HEK293 (cell line): Measurements from ENCODE around the gene LRBA.
A peak's percentile ranks its signal among the peaks of the same experiment; 100 is the strongest.

Experiments
- CTCF ChIA-PET: fragments of 350-600 bp; formaldehyde crosslinking; extraction: SDS; loops from one replicate; lab custom pipeline; 2021; ENCODE audit warnings: antibody characterized with exemption; lab: Yijun Ruan, JAX
- POLR2A ChIA-PET: fragments of 300-600 bp; formaldehyde crosslinking; extraction: SDS; loops from one replicate; lab custom pipeline; 2020; ENCODE audit warnings: antibody characterized with exemption, inconsistent platforms; lab: Yijun Ruan, JAX
- H3K27ac ChIP-seq: fragments of 200-500 bp; sonication (Bioruptor generic); 2 replicates; pipeline ENCODE4 v1.5.1; 2014; ENCODE audit warnings: low read depth, low read length, control low read depth, inconsistent platforms; ENCODE audit errors: extremely low read depth
- H3K36me3 ChIP-seq, 2 experiments: fragments of 200-500 bp in 1 of 2; sonication (Bioruptor generic) in 1 of 2; 1 replicate in 1 of 2; 2 replicates in 1 of 2; pipeline ENCODE4 v1.5.1; 2014 to 2017; ENCODE audit warnings: inconsistent platforms in 2 of 2, low read length in 2 of 2; ENCODE audit not compliant: control insufficient read depth in 2 of 2, insufficient read depth in 1 of 2
- H3K4me1 ChIP-seq: fragments of 200-500 bp; sonication (Bioruptor generic); 2 replicates; pipeline ENCODE4 v1.5.1; 2014; ENCODE audit warnings: mild to moderate bottlenecking, low read length, inconsistent platforms; ENCODE audit not compliant: control insufficient read depth, insufficient read depth
- H3K4me3 ChIP-seq: 2 replicates; pipeline ENCODE4 v1.5.1; 2011; ENCODE audit warnings: low read depth, mild to moderate bottlenecking, control low read depth, low read length, moderate library complexity
- H3K9me3 ChIP-seq: fragments of 200-500 bp; sonication (Bioruptor generic); 2 replicates; pipeline ENCODE4 v1.5.1; 2014; ENCODE audit warnings: low read depth, low read length, inconsistent platforms; ENCODE audit not compliant: control insufficient read depth, insufficient read depth
- HOXA7 ChIP-seq: sonication (generic); formaldehyde crosslinking; IDR thresholded peaks from 2 replicates; pipeline ENCODE4 v1.8.1; 2022; ENCODE audit warnings: missing genetic modification reagents, borderline replicate concordance
- HOXC10 ChIP-seq: sonication (generic); formaldehyde crosslinking; IDR thresholded peaks from 2 replicates; pipeline ENCODE4 v1.8.1; 2023; ENCODE audit warnings: mild to moderate bottlenecking, missing genetic modification reagents
- PRDM1 ChIP-seq: fragments of 450-650 bp; formaldehyde crosslinking; IDR thresholded peaks from 2 replicates; pipeline ENCODE4; 2016; ENCODE audit warnings: missing biosample characterization, missing genetic modification characterization
- SALL2 ChIP-seq: fragments of 450-650 bp; formaldehyde crosslinking; IDR thresholded peaks from 2 replicates; pipeline ENCODE4 v1.5.0; 2017; ENCODE audit warnings: missing biosample characterization, mild to moderate bottlenecking, missing genetic modification characterization, borderline replicate concordance
- SP2 ChIP-seq: fragments of 450-650 bp; formaldehyde crosslinking; IDR thresholded peaks from 2 replicates; pipeline ENCODE4 v1.5.1; 2016; ENCODE audit warnings: missing biosample characterization, missing genetic modification characterization
- ZBTB1 ChIP-seq: fragments of 450-650 bp; formaldehyde crosslinking; IDR thresholded peaks from 2 replicates; pipeline ENCODE4 v1.5.1; 2016; ENCODE audit warnings: missing biosample characterization, missing genetic modification characterization
- ZFP37 ChIP-seq: fragments of 450-650 bp; formaldehyde crosslinking; IDR thresholded peaks from 2 replicates; pipeline ENCODE4 v1.5.1; 2016; ENCODE audit warnings: missing biosample characterization, missing genetic modification characterization
- ZNF211 ChIP-seq: fragments of 450-650 bp; formaldehyde crosslinking; IDR thresholded peaks from 2 replicates; pipeline ENCODE4 v1.5.1; 2016; ENCODE audit warnings: low read depth, missing biosample characterization, missing genetic modification characterization
- ZNF239 ChIP-seq: fragments of 450-650 bp; formaldehyde crosslinking; IDR thresholded peaks from 2 replicates; pipeline ENCODE4 v1.5.1; 2016; ENCODE audit warnings: missing biosample characterization, missing genetic modification characterization
- ZNF366 ChIP-seq: fragments of 450-650 bp; formaldehyde crosslinking; conservative IDR thresholded peaks from 2 replicates; pipeline ENCODE4 v1.5.1; 2016; ENCODE audit warnings: missing biosample characterization, missing genetic modification characterization
- ZNF394 ChIP-seq: fragments of 450-650 bp; formaldehyde crosslinking; IDR thresholded peaks from 2 replicates; pipeline ENCODE4 v1.5.1; 2016; ENCODE audit warnings: missing biosample characterization, missing genetic modification characterization, mild to moderate bottlenecking, moderate library complexity, borderline replicate concordance
- ZNF426 ChIP-seq: fragments of 450-650 bp; formaldehyde crosslinking; IDR thresholded peaks from 2 replicates; pipeline ENCODE4 v1.5.1; 2017; ENCODE audit warnings: missing biosample characterization, missing genetic modification characterization, mild to moderate bottlenecking, inconsistent platforms, moderate library complexity
- ZNF433 ChIP-seq: fragments of 450-650 bp; formaldehyde crosslinking; IDR thresholded peaks from 2 replicates; pipeline ENCODE4 v1.5.1; 2016; ENCODE audit warnings: missing biosample characterization, missing genetic modification characterization, low read depth
- ZNF548 ChIP-seq: fragments of 450-650 bp; formaldehyde crosslinking; IDR thresholded peaks from 2 replicates; pipeline ENCODE4 v1.5.1; 2016; ENCODE audit warnings: missing biosample characterization, missing genetic modification characterization
- ZNF600 ChIP-seq: fragments of 450-650 bp; formaldehyde crosslinking; IDR thresholded peaks from 2 replicates; pipeline ENCODE4 v1.5.1; 2016; ENCODE audit warnings: missing biosample characterization, missing genetic modification characterization
- ZXDB ChIP-seq: fragments of 450-650 bp; formaldehyde crosslinking; IDR thresholded peaks from 2 replicates; pipeline ENCODE4 v1.5.1; 2016; ENCODE audit warnings: missing biosample characterization, missing genetic modification characterization
- TF ChIP-seq, protein P1 (sequence below): fragments of 450-650 bp; formaldehyde crosslinking; IDR thresholded peaks from 2 replicates; pipeline ENCODE4 v1.5.1; 2016; ENCODE audit warnings: missing biosample characterization, missing genetic modification characterization
- TF ChIP-seq, protein P2 (sequence below): fragments of 450-650 bp; formaldehyde crosslinking; IDR thresholded peaks from 2 replicates; pipeline ENCODE4 v1.5.1; 2016; ENCODE audit warnings: missing biosample characterization, missing genetic modification characterization, borderline replicate concordance
- TF ChIP-seq, protein P3 (sequence below): fragments of 450-650 bp; formaldehyde crosslinking; IDR thresholded peaks from 2 replicates; pipeline ENCODE4 v1.5.1; 2016; ENCODE audit warnings: missing biosample characterization, missing genetic modification characterization
- TF ChIP-seq, protein P4 (sequence below): fragments of 450-650 bp; formaldehyde crosslinking; IDR thresholded peaks from 2 replicates; pipeline ENCODE4 v1.5.1; 2016; ENCODE audit warnings: missing biosample characterization, missing genetic modification characterization

The LRBA gene

DNA sequence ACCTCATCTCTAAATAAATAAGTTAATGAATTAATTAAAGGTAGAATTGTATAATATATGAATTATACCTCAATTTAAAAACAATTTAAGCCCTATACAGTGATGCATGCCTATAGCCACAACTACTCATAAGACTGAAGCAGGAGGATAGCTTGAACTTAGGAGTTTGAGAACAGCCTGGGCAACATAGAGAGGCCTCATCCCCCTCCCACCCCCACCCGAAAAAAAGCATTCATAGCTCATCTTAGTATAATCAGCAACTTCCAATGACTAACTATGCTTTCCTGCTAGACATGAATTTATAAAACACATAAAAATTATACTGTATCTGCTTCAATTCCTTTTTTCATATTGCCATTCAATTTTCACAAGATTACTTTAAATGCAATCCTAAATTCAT is 1.6 kb downstream of the LRBA start (continued):
- no peak for TF ChIP-seq SALL2 (tag by site-specific recombination)
- TF ChIP-seq ZFP37: no peak
- TF ChIP-seq, protein P1, sequence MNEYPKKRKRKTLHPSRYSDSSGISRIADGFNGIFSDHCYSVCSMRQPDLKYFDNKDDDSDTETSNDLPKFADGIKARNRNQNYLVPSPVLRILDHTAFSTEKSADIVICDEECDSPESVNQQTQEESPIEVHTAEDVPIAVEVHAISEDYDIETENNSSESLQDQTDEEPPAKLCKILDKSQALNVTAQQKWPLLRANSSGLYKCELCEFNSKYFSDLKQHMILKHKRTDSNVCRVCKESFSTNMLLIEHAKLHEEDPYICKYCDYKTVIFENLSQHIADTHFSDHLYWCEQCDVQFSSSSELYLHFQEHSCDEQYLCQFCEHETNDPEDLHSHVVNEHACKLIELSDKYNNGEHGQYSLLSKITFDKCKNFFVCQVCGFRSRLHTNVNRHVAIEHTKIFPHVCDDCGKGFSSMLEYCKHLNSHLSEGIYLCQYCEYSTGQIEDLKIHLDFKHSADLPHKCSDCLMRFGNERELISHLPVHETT (tag by site-specific recombination): no peak
- TF ChIP-seq, protein P2, sequence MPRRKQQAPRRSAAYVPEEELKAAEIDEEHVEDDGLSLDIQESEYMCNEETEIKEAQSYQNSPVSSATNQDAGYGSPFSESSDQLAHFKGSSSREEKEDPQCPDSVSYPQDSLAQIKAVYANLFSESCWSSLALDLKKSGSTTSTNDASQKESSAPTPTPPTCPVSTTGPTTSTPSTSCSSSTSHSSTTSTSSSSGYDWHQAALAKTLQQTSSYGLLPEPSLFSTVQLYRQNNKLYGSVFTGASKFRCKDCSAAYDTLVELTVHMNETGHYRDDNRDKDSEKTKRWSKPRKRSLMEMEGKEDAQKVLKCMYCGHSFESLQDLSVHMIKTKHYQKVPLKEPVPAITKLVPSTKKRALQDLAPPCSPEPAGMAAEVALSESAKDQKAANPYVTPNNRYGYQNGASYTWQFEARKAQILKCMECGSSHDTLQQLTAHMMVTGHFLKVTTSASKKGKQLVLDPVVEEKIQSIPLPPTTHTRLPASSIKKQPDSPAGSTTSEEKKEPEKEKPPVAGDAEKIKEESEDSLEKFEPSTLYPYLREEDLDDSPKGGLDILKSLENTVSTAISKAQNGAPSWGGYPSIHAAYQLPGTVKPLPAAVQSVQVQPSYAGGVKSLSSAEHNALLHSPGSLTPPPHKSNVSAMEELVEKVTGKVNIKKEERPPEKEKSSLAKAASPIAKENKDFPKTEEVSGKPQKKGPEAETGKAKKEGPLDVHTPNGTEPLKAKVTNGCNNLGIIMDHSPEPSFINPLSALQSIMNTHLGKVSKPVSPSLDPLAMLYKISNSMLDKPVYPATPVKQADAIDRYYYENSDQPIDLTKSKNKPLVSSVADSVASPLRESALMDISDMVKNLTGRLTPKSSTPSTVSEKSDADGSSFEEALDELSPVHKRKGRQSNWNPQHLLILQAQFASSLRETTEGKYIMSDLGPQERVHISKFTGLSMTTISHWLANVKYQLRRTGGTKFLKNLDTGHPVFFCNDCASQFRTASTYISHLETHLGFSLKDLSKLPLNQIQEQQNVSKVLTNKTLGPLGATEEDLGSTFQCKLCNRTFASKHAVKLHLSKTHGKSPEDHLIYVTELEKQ: no peak
- TF ChIP-seq ZBTB1 (tag by site-specific recombination): no peak
- TF ChIP-seq ZNF433 (tag by site-specific recombination): no peak
- TF ChIP-seq, protein P3, sequence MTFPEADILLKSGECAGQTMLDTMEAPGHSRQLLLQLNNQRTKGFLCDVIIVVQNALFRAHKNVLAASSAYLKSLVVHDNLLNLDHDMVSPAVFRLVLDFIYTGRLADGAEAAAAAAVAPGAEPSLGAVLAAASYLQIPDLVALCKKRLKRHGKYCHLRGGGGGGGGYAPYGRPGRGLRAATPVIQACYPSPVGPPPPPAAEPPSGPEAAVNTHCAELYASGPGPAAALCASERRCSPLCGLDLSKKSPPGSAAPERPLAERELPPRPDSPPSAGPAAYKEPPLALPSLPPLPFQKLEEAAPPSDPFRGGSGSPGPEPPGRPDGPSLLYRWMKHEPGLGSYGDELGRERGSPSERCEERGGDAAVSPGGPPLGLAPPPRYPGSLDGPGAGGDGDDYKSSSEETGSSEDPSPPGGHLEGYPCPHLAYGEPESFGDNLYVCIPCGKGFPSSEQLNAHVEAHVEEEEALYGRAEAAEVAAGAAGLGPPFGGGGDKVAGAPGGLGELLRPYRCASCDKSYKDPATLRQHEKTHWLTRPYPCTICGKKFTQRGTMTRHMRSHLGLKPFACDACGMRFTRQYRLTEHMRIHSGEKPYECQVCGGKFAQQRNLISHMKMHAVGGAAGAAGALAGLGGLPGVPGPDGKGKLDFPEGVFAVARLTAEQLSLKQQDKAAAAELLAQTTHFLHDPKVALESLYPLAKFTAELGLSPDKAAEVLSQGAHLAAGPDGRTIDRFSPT: no peak
- no peak for TF ChIP-seq ZNF211 (tag by site-specific recombination)
- no peak for TF ChIP-seq HOXA7 (CRISPR knock-in tag)
- TF ChIP-seq ZNF366 (tag by site-specific recombination): no peak

DNA sequence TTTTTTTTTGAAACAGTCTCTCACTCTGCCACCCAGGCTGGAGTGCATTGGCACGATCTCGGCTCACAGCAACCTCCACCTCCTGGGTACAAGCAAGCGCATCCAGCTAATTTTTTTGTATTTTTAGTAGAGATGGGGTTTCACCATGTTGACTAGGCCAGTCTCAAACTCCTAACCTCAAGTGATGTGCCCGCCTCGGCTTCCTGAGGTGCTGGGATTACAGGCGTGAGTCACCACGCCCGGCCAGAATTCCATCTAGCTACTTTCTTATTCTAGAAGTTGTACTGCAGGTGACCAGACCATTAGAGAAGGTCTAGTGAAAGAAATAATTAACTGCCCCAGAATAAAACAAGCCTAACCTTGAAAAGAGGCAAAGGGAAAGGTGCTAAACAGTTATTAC is 2.3 kb downstream of the LRBA start:
- H3K4me3 ChIP-seq: peak overlapping the region; percentile 96

DNA sequence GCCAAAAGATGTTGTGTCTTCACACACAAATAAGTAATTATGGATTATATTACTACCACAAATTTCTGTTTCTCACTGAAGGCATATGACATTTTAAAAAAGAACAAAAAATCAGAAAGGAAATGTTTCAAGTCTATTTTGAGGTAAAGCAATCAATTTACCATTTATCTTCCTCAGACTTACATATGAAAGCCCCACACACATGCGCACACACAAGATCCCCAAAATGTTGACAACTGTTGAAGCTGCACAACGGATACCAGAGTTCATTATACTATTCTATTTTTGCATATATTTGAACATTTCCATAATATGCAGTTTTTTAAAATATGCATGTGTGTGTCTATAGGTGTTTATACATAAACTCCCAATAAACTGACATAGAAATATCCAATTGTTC is 2.7 kb downstream of the LRBA start:
- H3K36me3 ChIP-seq: no peaks in the 10 kb centered on the region; a peak in 1 of 3 replicates
- CTCF ChIA-PET: interaction anchor here (0.6 kb wide), 1 partner anchor 1869 kb away, joined by 3 read pairs; no protein-coding TSS in a partner anchor
- H3K9me3 ChIP-seq: no peaks in the 10 kb centered on the region
- H3K4me1 ChIP-seq: no peaks in the 10 kb centered on the region
- TF ChIP-seq ZNF600 (tag by site-specific recombination): no peak
- no peak for TF ChIP-seq SP2
- TF ChIP-seq, protein P4, sequence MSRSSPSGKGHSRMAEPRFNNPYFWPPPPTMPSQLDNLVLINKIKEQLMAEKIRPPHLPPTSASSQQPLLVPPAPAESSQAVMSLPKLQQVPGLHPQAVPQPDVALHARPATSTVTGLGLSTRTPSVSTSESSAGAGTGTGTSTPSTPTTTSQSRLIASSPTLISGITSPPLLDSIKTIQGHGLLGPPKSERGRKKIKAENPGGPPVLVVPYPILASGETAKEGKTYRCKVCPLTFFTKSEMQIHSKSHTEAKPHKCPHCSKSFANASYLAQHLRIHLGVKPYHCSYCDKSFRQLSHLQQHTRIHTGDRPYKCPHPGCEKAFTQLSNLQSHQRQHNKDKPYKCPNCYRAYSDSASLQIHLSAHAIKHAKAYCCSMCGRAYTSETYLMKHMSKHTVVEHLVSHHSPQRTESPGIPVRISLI (tag by site-specific recombination): 0 out of 2 replicates have a peak, but pooled peaks have one; percentile 59
- H3K4me3 ChIP-seq: peak overlapping the region; percentile 96; the same call in 1 of the 2 replicates
- no peak overlapping the region for H3K27ac ChIP-seq
- POLR2A ChIA-PET: interaction anchor here (0.7 kb wide), 1 partner anchor 143 kb away, joined by 4 read pairs; no protein-coding TSS in a partner anchor

More for the DNA sequence above, 2.3 kb downstream of the LRBA start:
- POLR2A ChIA-PET: interaction anchor here (0.7 kb wide), 1 partner anchor 143 kb away, joined by 4 read pairs; no protein-coding TSS in a partner anchor
- H3K27ac ChIP-seq: no peak overlapping the region
- no peaks in the 10 kb centered on the region for H3K4me1 ChIP-seq
- no peaks in the 10 kb centered on the region; a peak in 1 of 3 replicates for H3K36me3 ChIP-seq
- CTCF ChIA-PET: interaction anchor here (0.6 kb wide), 2 partner anchors 1344 to 1869 kb away, joined by 3 read pairs; no protein-coding TSS in a partner anchor
- H3K9me3 ChIP-seq: no peaks in the 10 kb centered on the region
- no peak for TF ChIP-seq HOXC10 (CRISPR knock-in tag)
- no peak for TF ChIP-seq ZNF426 (tag by site-specific recombination)
- 0 out of 2 replicates have a peak, but pooled peaks have one; percentile 21 for TF ChIP-seq PRDM1 (tag by site-specific recombination)
- TF ChIP-seq ZNF239: no peak
- TF ChIP-seq ZXDB (tag by site-specific recombination): no peak
- TF ChIP-seq ZNF548 (tag by site-specific recombination): no peak
- peak; percentile 7; the same call in 1 of the 2 replicates for TF ChIP-seq ZNF394 (tag by site-specific recombination)
- TF ChIP-seq, all 188 proteins: peak for 2
